ENCODE data around the gene KCNH8.

The KCNH8 gene

GRCh38 chr3:19522305-19522704, 374.0 kb downstream of the KCNH8 start:
- no peak for DNase-seq

GRCh38 chr3:19526071-19526470, 377.8 kb downstream of the KCNH8 start:
- DNase-seq: no peak

GRCh38 chr3:19527746-19528145, 379.4 kb downstream of the KCNH8 start:
- no peak for DNase-seq

- no peak for DNase-seq
Observed at GRCh38 chr3:19531426-19531825, 383.1 kb downstream of the KCNH8 start.

DNA sequence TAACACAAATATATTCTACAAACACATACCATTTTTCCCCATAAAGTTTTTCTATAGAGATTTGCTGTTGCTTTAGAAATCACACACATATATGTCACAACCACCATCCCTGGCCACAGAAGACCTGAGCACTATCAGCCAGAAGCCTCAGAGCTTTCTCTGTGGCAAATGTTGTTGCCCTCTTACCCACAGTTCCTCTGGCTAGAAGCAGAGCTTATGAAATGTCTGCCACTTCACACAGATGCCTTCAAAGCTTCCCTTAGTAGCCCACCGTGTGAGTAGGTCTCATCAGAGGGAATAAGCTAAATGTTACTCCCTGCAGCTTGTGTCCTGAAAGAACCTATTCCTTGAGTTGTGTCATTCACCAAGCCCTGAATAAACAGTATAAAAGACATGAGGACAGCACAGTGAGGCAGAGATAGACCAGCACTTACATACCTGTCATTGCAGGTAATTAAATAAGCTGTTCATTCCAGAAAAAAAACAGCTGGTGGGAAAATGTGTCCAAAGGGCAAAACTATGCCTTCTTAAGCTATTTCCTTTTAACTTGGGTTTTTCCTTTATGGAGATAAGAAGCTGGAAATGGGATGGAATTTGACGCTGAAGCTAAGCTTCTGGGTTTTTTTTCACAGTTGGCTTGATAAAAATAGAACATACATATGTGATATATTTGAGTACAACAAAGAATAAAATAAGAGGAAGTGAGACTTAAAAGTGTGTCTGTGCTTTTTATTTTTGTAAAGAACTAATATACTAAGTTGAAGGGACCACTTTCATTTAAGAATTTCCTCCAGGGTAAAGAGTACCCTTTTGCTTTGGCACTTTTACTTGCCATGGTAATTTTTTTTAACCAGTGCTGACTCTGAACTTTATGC, 391.4 kb downstream of the KCNH8 start:
- no peak for DNase-seq

- no peak for DNase-seq
Observed at GRCh38 chr3:19540464-19540863, 392.2 kb downstream of the KCNH8 start.

DNA sequence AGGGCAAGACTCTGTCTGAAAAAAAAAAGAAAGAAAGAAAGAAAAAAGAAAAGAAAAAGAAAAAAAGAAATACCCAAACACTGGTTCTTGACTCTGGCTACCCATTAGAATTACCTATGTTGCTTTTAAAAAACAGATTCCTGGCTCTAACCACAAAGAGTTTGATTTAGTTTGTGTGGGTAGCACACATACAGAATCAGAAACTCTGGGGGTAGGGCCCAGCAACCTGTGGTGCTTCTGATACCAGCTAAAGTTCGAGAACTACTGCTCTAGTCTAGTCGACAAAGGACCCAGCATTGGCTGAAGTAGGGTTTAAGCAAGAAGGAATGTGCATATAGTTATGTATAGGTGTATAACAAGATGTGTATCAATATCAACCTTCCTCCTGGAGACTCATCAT, 393.0 kb downstream of the KCNH8 start:
- no peak for DNase-seq

GRCh38 chr3:19543212-19543841, 395.0 kb downstream of the KCNH8 start:
- DNase-seq: no peak

DNA sequence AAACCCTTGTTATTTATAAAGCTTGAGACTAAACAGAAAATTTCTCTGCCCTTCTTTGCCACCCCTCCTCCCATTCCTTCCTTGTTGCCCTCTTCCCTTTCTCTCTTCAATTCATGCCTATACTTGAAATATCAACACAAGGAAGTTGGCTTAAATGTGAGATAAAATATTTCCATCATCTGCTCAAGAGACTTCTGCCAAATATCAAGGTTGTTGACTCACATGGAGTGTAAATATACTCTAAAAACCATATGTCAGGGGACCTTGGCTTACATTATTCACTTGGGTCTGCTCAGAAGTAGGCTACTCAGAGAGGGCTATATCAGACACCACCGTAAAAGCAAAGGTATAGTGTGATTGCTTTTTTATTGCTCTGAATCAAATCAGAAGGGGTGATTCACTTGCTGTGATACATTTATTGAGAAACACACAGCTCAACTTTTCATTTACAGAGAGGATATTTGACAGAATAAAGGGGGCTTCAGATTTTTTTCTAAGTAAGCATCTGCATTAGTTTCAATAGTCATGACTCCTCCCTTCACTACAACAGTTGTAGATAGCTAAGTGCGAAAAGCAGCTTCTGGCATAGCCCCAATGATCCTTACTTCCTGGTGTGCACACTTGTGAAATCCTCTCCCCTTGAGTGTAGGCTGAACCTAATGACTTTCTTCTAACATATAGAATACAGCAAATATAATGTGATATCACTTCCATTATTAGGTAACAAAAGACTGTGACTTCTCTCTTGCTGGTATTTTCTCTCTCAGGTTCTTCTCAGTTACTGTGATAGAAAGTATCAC, 399.6 kb downstream of the KCNH8 start:
- DNase-seq: no peak

DNA sequence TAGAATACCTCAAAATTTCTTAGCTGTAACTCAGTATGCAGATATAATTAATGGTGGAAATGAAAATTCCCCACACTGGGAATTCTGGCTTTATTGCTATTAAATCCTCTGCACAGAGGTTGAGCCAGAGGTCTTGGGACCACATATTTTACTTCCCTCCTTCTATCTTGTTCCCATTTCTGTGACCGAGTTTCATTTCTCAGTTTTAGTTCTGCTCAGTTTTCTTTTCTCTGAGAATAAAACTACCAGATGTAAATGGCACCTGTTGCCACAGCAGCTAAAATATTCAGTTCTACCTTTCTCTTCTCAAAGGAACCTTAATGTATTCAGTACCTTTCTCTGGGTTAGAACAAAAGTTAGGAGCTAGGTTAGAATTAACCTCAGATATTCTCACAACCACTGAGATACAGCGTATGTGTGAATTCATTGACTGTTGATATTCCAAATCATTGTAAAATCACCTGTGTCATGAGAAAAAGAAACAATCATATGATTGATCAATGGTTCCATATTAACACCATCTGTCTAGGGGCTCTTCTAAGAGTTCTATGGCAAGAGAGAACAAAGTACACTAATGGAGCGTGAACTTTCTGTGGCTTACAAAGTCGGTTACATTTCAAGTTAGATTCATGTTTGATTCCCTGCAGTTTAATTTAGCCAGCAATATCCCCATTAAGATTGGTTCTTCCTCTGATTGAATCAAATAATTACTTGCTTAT, 411.6 kb downstream of the KCNH8 start:
- DNase-seq: no peak

- DNase-seq: no peak
Observed at GRCh38 chr3:19573644-19574043, 425.3 kb downstream of the KCNH8 start.

DNA sequence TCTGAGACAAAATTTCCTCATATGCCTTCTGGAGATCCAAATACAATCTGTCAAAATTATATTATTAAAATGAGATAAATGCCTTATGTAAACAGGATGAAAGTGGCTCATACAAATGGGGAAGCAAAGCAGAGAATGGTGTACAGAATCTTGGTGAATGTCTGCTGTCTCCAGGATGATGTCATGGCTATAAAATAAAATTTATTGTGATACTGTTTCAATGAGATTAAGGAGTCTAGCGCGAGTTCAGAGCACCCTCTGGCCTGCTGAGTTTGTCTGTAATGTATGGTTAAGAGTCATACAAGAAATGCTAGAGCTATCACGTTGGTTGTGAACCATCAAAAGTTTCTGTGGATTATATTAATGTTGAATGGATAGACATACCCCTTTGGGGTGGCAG, 426.0 kb downstream of the KCNH8 start:
- DNase-seq: no peak

GRCh38 chr3:19576343-19576742, 428.0 kb downstream of the KCNH8 start:
- DNase-seq: no peak
